Cardiac fibroblast (primary cell): ENCODE results near the gene HMGA1.
"Not testable (repeated sequence)": the region's sequence is repeated elsewhere in the genome, so short reads cannot be mapped to it uniquely, and the experiment has no call there.

Experiments used
- DNase-seq, 2 donors: peaks; one replicate each; pipeline versions ENCODE4 v3.0.0 to v3.0.0-alpha.2; 2010; ENCODE audit warnings: low read depth in 2 of 2
- H3K4me3 ChIP-seq, 2 donors: replicated peaks in 1 of 2; 1 replicate in 1 of 2; 2 replicates in 1 of 2; pipeline ENCODE4 v1.5.1; 2011; ENCODE audit warnings: low read depth in 2 of 2, low read length in 2 of 2, mild to moderate bottlenecking in 2 of 2, moderate library complexity in 1 of 2
- TF ChIP-seq, protein P1 (sequence below): IDR thresholded peaks from one replicate; pipeline ENCODE4 v1.5.1; 2011; ENCODE audit warnings: low read depth, mild to moderate bottlenecking, low read length, inconsistent platforms

The HMGA1 gene

DNA sequence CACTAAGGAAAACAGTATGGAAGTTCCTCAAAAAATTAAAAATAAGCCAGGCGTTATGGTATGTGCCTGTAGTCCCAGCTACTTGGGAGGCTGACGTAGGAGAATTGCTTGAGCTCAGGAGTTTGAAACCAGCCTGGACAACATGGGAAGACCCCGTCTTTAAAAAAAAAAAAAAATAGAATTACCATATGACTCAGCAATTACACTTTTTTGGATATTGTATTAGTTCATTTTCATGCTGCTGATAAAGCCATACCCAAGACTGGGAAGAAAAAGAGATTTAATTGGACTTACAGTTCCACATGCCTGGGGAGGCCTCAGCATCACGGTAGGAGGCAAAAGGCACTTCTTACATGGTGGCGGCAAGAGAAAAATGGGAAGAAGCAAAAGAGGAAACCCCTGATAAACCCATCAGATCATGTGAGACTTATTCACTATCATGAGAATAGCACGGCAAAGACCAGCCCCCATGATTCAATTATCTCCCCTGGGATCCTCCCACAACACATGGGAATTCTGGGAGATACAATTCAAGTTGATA, 22.9 kb downstream of the HMGA1 start:
- no peak overlapping the region for H3K4me3 ChIP-seq
- DNase-seq = no peak
- TF ChIP-seq, protein P1, sequence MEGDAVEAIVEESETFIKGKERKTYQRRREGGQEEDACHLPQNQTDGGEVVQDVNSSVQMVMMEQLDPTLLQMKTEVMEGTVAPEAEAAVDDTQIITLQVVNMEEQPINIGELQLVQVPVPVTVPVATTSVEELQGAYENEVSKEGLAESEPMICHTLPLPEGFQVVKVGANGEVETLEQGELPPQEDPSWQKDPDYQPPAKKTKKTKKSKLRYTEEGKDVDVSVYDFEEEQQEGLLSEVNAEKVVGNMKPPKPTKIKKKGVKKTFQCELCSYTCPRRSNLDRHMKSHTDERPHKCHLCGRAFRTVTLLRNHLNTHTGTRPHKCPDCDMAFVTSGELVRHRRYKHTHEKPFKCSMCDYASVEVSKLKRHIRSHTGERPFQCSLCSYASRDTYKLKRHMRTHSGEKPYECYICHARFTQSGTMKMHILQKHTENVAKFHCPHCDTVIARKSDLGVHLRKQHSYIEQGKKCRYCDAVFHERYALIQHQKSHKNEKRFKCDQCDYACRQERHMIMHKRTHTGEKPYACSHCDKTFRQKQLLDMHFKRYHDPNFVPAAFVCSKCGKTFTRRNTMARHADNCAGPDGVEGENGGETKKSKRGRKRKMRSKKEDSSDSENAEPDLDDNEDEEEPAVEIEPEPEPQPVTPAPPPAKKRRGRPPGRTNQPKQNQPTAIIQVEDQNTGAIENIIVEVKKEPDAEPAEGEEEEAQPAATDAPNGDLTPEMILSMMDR = no peak

DNA sequence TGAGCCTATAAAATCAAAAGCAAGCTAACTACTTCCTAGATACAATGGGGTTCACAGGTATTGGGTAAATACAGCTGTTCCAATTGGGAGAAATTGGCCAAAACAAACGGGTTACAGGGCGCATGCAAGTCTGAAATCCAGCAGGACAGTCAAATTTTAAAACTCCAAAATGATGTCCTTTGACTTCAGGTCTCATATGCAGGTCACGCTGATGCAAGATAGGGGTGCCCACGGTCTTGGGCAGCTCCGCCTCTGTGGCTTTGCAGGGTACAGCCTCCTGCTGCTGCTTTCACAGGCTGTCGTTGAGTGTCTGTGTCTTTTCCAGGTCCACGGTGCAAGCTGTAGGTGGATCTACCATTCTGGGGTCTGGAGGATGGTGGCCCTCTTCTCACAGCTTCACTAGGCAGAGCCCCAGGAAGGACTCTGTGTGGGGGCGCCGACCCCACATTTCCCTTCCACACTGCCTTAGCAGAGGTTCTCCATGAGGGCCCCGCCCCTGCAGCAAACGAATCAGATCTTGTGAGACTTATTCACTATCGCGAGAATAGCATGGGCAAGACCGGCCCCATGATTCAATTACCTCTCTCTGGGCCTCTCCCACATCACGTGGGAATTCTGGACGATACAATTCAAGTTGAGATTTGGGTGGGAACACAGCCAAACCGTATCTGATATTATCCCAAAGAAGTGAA, 24.0 kb downstream of the HMGA1 start:
- DNase-seq = no peak
- no peak overlapping the region for H3K4me3 ChIP-seq
- TF ChIP-seq, protein P1 = no peak

DNA sequence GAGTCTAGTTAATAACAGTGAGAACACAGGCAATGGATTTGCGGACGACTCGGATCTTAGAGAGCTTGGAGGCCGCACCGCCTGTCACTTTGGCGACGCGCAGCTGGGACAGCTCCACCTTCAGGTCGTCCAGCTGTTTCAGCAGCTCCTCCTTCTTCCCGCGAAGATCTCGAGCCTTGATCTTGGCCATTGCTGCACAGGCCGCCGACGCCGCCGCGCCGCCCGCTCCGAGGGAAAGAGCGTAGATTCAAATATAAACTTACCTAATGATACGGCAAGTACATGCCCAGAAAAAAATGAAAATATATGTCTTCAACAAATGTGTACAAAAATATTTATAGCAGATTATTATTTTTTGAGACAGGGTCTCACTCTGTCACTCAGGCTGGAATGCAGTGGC, 26.8 kb downstream of the HMGA1 start:
- not testable (repeated sequence) for H3K4me3 ChIP-seq, DNase-seq

DNA sequence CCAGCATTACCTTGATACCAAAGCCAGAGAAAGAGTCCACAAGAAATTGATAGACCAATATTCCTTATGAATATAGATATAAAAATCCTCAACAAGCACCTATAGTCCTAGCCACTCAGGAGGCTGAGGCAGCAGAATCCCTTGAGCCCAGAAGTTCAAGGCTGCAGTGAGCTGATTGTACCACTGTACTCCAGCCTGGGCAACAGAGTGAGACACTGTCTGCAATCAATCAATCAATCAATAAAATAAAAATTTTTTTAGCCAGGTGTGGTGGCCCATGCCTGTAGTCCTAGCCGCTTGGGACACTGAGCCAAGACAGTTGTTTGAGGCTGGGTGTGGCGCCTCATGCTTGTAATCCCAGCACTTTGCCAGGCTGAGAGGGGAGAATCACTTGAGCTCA, 31.1 kb downstream of the HMGA1 start:
- TF ChIP-seq, protein P1 = no peak
- no peak for DNase-seq
- no peak overlapping the region for H3K4me3 ChIP-seq

DNA sequence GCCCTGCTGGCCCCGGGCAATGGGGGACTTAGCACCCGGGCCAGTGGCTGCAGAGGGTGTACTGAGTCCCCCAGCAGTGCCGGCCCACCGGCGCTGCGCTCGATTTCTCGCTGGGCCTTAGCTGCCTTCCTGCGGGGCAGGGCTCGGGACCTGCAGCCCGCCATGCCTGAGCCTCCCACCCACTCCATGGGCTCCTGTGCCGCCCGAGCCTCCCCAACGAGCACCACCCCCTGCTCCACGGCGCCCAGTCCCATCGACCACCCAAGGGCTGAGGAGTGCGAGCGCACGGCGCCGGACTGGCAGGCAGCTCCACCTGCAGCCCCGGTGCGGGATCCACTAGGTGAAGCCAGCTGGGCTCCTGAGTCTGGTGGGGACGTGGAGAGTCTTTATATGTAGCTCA, 32.5 kb downstream of the HMGA1 start:
- not testable (repeated sequence) for H3K4me3 ChIP-seq, DNase-seq

DNA sequence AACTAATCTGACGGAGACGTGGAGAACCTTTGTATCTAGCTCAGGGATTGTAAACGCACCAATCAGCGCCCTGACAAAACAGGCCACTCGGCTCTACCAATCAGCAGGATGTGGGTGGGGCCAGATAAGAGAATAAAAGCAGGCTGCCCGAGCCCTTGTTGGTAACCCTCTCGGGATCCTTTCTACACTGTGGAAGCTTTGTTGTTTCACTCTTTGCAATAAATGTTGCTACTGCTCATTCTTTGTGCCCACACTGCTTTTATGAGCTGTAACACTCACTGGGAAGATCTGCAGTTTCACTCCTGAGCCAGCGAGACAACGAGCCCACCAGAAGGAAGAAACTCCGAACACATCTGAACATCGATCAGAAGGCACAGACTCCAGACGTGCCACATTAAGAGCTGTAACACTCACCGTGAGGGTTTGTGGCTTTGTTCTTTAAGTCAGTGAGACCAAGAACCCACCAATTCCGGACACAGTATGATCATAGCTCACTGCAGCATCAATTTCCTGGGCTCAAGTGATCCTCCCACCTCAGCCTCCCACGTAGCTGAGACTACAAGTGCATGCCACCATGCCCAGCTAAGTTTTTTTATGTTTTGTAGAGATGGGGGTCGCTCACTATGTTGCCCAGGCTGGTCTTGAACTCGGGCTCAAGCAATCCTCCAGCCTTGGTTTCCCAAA, 33.1 kb downstream of the HMGA1 start:
- H3K4me3 ChIP-seq, DNase-seq: not testable (repeated sequence)

DNA sequence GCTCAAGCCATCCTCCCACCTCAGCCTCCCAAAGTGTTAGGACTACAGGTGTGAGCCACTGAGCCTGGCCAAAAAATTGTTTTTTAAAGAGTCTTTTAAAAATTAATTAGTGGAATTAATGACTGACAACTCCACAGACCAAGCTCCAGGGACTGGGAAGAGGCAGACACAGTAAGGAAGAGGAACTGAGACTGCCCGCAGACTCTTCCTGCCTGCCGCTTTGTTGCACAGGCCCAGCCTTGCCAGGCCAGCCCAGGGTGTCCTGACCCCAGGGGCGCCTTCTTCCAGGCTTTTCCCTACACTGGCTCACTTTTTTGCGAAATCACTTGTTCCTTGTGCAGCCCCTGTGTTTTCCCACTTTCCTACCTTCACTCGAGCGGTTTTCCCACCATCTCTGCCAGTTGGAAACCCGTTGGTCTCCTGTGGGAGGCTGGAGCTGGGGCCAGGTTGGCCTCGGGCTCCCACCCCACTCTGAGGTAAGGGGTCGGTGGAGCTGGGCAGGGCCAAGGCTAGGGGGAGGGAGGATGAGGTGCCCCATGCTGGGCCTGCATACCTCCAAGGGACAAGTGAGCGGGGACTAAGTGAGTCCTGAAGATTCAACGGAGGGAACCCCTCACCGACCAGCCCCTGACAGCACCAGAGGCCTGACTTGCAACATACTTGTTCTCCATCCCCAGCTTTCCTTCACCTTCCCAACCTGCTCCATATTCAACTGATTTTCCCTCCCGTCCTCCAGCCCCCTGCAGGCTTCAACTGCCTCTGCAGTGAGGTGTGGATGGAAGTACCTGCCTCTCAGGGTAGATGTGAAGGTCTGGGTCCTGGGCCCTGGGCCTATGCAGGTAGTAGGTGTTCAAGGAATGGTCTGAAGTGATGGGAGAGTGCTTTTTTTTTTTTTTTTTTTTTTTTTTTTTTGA, 35.6 kb downstream of the HMGA1 start:
- TF ChIP-seq, protein P1 = no peak

DNA sequence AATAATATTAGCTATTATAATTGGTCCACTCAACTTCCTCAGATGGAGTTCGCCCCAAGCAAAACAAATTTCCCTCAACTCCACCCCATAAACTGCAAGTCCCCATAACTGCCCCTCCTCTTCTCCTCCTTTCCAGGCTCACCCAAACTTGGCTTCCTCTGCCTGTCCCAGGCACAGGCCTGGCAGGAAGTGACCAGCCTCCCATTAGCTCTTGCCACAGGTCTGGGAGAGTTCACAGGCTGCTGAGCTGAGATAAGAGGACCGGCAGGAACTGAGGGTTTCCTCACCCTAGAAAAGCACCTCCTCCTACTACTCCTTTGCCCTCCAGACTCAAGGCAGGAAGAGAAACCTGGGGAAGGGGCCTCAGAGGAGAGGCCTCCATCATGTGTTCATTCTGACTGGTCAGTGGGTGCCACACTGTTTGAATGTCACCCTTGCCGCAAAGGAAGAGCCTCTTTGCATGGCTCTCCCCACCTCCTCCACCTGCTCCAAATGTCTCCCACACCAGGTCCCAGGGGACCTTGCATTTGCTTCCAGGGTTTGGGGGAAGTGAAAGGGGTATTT, 36.7 kb downstream of the HMGA1 start:
- DNase-seq = peak; percentile 38 to 79
- TF ChIP-seq, protein P1 = no peak
- no peak overlapping the region for H3K4me3 ChIP-seq

More for the DNA sequence above, 35.6 kb downstream of the HMGA1 start:
- no peak overlapping the region for H3K4me3 ChIP-seq
- no peak for DNase-seq
